Ramos (cell line): ENCODE measurements around the gene RUNX1.

ENCODE experiments used
- in situ Hi-C: fragments of 300-500 bp; cut with MboI; formaldehyde crosslinking; loops from one replicate; pipeline ENCODE4 v1.14.3; 2022; ENCODE audit warnings: low sequenced_read_pairs; ENCODE audit not compliant: unreplicated experiment

The RUNX1 gene

GRCh38 chr21:34791776-34792503, 257.2 kb downstream of the RUNX1 start:
- in situ Hi-C loops = no loop called here

- in situ Hi-C loops = no loop called here
Measured at GRCh38 chr21:34790834-34791233, 258.3 kb downstream of the RUNX1 start.

GRCh38 chr21:34790341-34790740, 258.8 kb downstream of the RUNX1 start:
- in situ Hi-C loops = no loop called here

GRCh38 chr21:34788879-34789278, 260.2 kb downstream of the RUNX1 start:
- in situ Hi-C loops = no loop called here

- in situ Hi-C loops = no loop called here
Measured at GRCh38 chr21:34783815-34784214, 265.3 kb downstream of the RUNX1 start.

GRCh38 chr21:34782506-34783360, 266.4 kb downstream of the RUNX1 start:
- in situ Hi-C loops = no loop called here

- in situ Hi-C loops = no loop called here
Measured at GRCh38 chr21:34781526-34781925, 267.6 kb downstream of the RUNX1 start.

- in situ Hi-C loops = no loop called here
Measured at GRCh38 chr21:34779860-34780259, 269.2 kb downstream of the RUNX1 start.

- in situ Hi-C loops = no loop called here
Measured at GRCh38 chr21:34775793-34776192, 273.3 kb downstream of the RUNX1 start.

- in situ Hi-C loops = no loop called here
Measured at GRCh38 chr21:34774750-34775149, 274.4 kb downstream of the RUNX1 start.

GRCh38 chr21:34771512-34772028, 277.5 kb downstream of the RUNX1 start:
- in situ Hi-C loops = no loop called here

GRCh38 chr21:34770576-34770975, 278.5 kb downstream of the RUNX1 start:
- in situ Hi-C loops = no loop called here

GRCh38 chr21:34768326-34768725, 280.8 kb downstream of the RUNX1 start:
- in situ Hi-C loops = no loop called here

GRCh38 chr21:34766862-34767261, 282.2 kb downstream of the RUNX1 start:
- in situ Hi-C loops = no loop called here

GRCh38 chr21:34765619-34766018, 283.5 kb downstream of the RUNX1 start:
- in situ Hi-C loops = no loop called here

- in situ Hi-C loops = no loop called here
Measured at GRCh38 chr21:34764715-34765284, 284.3 kb downstream of the RUNX1 start.

GRCh38 chr21:34762786-34763185, 286.3 kb downstream of the RUNX1 start:
- in situ Hi-C loops = no loop called here

GRCh38 chr21:34761758-34762330, 287.3 kb downstream of the RUNX1 start:
- in situ Hi-C loops = no loop called here

- in situ Hi-C loops = no loop called here
Measured at GRCh38 chr21:34754690-34755647, 294.1 kb downstream of the RUNX1 start.
